GM21619 (cell line): ENCODE results near the gene SLC25A21.

Experiments used
- ATAC-seq: cut with Tn5 transposase; IDR thresholded peaks from one replicate; pipeline ENCODE4 v1.9.1; 2021; ENCODE audit not compliant: unreplicated experiment

The SLC25A21 gene

DNA sequence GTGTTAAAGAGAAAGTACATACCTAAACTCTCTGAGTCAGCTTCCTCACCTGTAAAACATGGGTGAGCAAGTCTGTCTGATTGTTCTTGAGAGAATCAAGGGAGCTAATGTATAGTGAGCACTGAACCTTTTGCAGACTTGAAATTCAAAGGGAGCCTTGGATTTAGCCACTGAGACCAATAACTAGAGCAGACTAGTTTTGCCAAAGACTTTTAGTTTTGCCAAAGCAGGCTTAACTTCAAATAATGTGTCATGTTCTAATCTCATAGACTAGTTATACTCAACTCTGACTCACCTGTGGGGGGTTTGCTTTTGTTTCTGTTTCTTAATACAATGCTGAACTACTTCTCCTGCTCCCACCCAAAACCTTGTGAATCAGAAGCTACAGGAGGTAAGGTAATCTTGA, 123.7 kb downstream of the SLC25A21 start:
- no peak for ATAC-seq

DNA sequence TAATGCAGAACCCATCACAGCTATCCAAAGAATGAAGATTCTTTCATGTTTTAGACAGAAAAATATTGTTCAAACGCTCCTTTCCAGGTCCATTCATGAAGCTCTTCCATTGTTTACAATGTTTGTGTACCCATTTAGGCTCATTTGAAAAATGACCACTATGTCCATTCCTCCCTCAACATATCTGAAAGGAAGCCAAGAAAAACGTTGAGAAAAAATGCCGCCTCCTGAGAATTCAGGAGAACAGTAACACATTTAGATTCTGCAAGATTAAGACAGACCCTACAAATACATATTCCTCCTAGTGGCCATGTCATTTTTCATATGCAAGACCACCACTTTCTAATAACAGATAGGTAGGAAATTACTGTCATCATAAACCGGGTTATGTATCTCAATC, 124.4 kb downstream of the SLC25A21 start:
- no peak for ATAC-seq

DNA sequence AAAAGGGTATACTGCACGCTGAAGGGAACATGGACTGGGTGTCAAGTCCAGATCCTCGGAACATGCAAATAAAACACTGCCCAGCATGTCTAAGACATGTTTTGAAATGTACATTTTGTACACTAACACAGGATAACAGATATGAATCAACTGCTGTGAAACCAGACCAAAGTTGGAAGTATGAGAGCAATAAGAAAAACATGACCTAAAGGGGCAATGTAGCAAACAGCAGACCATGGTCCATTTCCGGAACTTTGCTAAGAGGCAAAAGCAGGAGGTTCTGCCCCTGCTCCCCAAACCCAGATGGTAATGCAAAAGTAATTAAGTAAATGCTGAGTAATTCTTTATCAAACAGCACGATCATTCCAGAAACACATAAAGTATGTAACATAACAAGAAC, 125.2 kb downstream of the SLC25A21 start:
- ATAC-seq: no peak

DNA sequence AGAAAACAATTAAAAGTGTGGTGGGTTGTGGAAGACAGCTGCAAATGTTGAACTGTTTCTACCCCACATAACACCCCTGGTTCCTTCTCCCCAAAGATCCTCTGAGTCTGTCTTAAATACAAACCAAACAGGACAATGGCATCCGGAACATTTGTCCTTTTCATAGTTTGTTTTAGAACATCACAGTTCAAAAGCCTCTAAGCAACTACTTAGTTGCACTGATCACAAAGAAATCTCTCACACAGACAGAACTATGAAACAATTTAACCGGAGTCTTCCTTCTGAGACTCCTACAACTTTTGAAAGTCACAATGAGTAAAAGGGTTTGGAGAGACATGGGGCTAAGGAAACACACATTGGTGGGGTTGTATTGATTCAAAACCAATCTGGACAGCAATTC, 125.6 kb downstream of the SLC25A21 start:
- no peak for ATAC-seq

DNA sequence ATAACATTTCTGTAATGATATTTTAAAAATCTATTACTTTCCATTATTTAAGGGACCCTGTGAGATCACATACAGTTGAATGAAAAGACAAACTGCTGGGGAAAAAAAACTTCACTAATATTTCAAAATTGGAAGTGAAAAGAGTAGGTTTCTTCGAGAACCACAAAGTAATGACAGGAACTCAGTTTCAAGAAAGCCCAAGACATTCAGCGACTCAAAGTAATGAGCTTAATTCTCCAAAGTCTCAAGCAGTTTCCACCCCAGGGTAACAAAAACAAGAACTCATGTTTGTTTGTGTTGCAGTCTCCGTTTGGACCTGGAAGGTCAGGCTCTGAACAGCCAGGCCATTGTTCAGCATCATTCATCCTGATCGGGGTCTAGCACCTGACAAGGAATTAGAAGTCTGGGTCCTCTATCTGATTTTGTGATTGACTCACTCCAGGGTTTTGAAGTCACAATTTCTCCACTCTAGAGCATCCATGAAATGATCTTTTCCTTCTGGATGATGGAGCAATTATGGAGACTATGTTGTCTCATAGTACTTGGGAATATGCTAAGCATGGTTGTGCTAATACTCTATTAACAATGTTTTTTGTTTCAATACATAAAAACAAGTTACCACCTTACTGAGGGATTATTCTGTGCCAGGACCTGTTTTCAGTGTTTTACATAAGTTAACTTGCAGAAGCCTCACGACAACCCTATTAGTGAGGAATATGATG, 126.9 kb downstream of the SLC25A21 start:
- ATAC-seq: no peak

DNA sequence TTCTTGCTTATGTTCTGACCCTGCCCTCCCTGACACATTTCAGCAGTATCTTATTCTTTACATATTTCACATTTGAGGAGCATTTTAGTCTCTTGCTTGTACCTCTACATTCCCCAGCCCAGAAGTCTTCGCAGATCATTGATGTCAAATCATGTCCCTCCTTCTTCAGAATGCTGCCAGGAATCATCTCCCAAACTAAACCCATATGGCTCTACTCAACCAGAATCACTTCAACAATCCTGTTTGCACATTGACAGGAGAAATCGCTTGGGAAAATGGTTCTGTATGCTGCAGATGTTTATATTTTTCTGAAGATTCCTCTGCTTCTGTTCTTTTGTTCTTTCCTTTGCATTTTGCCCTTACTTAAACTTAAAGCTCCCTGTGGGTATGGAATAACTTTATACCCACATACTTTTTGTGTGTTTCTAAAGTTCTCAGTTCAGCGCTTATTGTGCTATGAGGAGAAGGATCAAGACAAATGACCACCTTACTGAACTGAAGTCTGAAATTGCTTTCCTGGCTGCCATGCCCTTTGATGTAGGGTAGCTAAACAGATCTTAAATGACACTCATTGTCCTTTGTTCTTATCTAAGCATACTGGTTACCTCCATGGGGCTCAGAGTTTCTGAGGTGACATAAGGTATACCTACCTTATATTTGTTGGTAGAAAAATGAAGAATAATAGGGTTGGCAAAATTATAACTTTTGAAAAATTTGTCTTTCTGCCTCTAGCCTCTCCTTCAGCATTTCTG, 134.6 kb downstream of the SLC25A21 start:
- ATAC-seq: no peak

DNA sequence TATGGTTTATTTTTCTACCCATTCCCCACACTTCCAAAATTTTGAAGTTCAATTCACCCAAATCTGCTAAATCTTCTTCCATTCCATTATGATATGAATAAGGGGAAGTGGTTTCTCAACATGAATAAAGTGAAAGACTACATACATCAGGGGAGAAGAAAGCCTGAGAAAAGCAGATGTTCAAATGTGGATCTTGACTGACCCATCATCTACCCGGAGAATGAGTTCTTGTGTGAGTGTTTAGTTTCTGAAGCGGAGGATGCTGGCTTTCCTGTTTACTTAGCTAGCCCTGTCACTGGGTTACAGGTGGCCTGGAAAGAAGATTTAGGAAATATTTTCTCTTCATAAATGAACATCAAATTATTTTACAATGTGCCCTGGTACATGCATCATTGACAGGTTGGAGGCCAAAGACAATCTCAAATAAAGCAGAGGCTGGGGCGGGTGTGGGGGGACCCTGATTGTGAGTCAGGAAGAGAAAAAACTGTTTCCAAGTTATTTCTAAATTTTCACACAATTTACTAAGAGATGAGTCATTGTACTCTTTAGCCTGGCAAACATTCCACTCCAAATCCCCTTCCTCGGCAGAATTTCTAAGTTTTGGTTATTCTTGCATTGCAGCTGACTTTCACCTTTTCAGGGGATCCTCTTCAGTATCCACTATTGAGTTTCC, 135.6 kb downstream of the SLC25A21 start:
- ATAC-seq: no peak

DNA sequence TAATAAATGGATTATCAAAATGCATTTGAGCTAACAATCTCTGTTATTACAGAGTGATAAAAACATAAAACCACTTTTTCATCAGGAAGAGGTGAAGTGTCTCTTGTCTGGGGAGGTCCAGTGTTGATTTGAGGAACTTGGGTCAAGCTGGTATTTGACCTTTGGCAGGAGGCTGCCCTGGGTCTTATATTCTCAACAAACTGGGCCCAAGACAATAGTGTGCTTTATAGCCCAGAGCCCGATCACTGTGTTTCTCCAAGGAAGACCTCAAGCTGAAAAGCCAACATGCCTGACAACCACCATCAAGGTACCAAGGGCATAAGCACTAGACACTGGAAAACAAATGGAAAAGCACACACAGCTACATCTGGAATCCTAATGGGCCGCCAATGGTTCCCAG, 137.0 kb downstream of the SLC25A21 start:
- no peak for ATAC-seq

DNA sequence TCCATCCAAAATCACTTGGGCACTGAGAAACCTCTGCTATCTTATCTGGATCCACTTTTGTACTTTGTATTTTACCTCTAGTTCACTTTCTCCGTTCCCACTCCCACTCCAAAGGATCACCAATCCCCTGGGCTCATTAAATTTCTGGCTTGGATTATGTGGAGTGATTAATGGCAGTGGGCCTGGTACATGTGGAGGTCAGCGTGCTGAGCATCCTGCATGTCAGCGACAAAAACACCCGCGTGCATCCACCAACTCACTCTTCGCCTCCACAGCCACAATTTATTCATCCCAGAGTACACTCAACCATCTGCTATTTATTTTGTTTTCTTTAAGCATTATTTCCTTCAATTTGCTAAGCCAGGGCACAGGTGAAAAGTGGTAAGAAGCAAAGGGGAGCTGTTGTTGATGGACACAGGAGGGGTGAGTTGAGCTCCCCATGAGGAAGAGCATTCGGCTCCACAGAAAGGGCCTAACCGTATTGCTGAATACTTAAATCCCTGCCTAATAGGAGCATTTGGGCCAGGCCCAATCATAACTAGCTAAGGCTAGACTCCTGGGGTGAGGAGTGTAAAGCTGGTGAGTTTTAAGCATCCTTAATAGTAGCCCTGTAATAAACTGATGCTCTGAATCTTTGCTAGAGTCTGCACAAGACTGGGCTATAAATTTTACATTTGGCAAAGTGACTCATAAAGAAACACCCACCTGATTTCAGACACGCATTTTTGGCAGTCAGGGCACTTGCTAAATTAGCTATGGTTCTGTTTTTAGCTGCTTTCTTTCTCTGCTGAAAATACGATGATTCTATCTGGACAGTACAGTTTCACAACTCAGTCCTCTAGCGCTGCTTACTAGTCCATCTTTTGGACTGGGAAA, 137.8 kb downstream of the SLC25A21 start:
- no peak for ATAC-seq

DNA sequence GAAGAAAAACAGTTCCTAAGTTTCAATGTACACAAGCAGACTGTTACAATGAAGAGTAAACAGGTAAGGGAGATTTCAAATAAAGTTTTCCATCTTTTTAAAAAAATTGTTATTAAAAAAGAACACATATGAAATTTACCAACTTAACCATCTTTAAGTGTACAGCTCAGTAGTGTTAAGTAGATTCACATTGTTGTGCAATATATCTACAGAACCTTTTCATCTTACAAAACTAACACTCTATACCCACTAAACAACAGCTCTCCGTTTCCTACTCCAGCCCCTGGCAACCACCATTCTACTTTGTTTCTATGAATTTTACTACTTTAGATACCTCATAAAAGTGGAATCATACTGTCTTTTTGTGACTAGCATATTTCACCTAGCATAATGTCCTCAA, 139.5 kb downstream of the SLC25A21 start:
- no peak for ATAC-seq

DNA sequence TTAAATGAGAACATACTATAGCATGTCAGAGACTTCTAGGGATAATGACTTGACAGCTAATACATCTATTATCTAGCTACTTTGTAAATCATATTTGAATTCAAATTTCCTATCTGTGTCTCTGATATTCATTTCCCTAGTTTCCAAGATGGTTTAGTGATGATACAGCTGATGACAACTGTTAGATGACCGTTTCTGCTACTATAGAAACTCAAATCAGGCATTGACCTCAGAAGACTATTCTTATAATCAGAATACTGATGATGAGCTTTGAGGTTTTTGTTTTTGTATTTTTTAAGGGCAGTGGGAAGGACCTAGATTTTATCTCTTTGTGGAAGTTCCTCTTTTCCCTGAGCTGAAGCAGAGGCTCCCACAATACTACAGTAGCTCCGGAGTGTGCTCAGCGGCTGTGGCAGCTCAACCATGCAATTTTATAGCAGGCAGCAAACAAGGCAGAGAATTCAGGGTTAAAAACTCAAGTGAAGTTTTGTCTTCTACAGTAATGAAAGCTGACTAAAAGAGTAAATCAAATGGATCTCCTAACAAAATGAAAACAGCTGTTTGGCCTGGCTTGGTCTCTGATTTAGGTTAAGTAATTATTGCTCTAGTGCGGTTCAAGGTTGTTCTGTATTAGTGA, 145.1 kb downstream of the SLC25A21 start:
- ATAC-seq: no peak

DNA sequence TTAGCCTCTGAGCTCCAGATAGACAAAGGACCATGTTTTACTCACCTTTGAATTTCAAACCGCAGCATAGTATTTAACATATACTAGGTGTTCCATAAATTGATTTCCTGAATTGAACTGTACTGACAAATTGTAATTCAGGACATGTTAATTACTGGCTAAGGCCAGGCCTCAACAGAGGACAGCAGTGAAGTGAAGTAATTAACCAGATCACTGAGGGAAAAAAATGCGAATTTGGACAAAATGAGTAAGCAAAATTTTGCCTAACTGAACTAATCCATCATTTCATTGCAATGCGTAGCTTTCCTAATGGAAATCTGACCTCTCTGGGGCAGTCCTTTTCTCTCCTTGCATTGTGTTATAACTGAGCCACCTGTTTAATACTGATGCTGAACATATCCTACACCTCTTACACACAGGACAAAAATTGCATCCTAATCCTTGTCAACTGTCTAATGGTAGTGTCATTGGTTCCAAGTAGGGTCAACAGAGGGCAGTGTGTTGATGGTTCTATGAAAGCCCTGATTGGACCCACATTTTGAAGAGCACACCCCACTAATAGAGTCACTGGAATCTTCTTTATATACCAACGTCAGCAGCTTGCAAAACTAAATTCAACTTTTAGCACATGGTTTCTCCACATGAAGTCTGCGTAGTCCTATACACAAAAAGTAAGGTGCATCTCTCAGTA, 148.4 kb downstream of the SLC25A21 start:
- no peak for ATAC-seq

DNA sequence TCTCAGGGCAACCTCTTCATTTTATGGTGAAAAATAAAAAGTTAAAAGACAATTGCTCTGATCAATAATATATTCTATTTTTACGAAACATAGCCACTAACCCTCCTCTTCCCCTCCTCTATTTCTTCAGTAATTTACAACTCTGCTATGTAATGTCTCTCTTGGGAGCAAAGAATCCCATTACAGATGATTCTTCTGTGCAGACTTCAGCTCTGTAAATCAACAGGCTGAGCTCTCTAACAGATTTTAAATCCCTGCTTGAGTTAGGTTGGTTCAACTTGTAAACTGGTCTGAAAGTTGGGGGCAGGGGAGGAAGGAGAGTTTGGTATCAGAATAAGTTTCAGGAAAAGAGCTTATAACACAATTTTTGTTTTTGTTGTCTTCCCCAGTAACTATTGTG, 151.0 kb downstream of the SLC25A21 start:
- no peak for ATAC-seq

DNA sequence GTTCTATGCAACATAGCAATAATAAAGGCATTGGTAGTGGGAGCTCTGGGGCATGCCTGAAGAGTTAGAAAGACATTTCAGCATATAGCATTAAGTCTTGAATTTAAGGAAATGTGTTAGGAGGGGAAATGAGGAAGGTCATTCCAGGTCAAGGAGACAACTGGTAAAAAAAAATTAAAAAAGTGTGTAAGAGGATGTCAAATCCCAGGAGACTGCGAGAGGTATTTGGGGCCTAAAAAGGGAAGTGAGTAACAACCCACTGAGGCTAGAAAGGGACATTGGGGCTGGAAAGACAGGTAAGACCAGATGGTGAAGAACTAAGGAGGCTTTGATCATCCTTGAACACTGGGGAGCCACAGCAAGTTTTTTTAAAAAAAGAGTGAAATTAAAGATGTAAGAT, 152.9 kb downstream of the SLC25A21 start:
- ATAC-seq: no peak

DNA sequence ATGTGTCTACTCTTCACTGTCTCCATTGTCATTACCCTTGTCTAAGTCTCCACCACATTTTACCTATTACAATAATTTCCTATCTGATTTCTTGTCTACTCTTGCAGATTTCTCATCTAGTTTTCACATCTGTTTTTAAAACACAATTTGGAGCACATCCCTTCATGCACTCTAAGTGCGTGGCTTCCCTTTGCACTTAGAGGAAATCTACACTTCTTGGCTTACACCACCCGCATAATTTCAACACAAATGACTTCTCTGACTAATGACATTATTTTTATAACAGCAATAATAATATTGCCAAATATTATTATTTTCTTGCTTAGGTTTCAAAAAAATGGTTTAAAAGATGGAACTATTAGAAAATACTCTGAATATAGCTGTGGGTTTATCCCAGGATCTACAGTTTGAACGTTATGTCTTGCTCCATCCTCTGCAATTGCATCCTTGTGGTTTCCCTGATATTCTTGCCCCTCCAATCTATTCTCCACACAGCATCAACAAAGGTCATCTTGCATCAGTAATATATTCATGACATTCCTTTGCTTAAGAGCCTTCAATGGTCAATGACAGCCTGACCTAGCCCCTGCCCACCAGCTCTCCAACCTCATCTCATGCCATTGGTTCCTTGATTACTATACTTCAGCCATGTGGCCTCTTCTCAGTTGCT, 153.7 kb downstream of the SLC25A21 start:
- ATAC-seq: no peak

DNA sequence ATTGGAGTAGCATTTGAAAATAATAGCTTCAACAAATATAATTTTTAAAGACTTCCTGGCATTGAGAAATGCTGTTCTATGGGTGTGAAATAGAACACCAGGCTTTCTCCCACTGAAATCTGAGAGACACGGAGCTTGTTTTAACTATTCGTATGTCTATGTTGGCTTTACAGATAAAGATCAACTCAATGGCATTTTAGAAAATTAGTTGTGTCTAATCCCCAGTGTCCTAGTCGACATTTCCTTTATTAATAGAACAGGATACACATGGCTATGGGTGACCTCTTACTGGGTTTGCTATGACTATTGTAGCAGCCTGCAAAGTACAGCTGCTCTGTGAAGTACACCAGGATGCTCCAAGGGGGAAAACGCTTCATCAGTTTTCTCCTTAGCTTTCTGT, 159.3 kb downstream of the SLC25A21 start:
- ATAC-seq: no peak

DNA sequence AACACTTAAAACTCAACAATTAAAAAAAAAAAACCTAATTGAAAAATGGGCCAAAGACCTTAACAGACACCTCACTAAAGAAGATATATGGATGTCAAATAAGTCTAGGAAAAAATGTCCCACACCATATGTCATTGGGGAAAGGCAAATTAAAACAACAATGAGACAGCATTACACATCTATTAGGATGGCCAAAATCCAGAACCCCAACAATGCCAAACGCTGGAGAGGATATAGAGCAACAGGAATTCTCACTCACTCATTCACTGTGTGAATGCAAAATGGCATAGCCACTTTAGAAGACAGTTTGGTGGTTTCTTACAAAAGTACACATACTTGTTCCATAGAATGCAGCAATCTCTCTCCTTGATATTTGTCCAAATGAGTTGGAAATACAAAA, 173.7 kb downstream of the SLC25A21 start:
- ATAC-seq: no peak

DNA sequence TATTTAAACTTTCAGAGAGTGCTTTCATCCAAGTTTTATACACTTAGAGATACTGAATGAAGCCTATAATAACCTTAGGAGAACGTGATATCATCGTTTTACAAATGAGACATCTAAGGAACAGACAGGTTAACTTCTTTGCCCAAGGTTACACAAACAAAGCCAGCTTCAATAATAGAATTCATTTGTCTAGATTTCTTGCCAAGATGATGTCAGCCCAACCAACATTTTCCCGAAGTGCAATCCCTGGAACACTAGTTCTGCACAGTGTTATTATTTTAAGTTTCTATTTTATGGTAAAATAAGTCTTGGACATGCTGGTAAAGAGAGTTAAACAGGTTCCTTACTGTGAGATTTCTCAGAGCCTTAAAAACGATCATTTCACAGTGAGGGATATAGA, 174.6 kb downstream of the SLC25A21 start:
- no peak for ATAC-seq

DNA sequence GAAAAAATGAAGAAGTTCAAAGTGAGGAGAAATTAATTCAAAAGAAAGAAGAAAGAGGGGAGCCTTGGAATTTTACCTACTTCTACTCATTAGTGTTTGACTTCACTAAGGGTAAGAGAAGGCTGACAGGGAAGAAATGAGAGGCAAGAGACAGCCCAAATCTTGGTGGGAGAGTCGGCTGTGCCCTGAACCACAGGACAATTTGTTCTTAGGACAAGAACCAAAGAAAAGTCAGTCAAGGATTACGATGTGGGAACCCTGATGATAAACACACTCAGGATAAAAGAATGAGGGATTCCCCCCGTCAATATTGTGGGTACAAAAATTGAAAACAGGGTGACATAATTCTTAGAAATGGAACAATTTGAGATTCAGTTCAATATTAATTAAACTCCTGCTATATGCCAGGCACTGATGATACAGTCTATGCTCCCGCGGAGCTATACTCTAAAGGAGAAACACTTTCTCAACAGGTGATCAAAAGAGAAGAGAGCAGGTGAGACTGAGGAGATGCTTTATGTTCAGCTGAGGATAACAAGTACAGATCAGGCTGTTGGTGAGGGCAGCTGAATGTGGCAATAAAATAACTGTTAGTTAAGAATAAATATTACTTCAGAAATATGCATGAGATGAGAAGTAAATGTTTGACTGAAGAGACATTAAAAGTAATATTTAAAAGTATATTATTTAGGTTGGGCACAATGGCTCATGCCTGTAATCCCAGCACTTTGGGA, 175.4 kb downstream of the SLC25A21 start:
- ATAC-seq: no peak
